Testis (tissue), 3 donors: Measurements from ENCODE around the gene TENT5C. TPM values are rescaled to one million over a fixed set of nuclear protein-coding genes. Genes with fewer than 3 reads are reported as not detected.

Experiments used
- DNase-seq: peaks from one replicate; pipeline ENCODE4 v3.0.0-alpha.2; 2019
- H3K27ac ChIP-seq, 2 donors: fragments of 200-600 bp; sonication (generic); one replicate each; pipeline ENCODE4 v1.5.1; 2019
- H3K27me3 ChIP-seq: fragments of 200-600 bp; sonication (generic); one replicate; pipeline ENCODE4 v1.5.1; 2019
- H3K36me3 ChIP-seq: fragments of 200-600 bp; sonication (generic); one replicate; pipeline ENCODE4 v1.5.1; 2017; ENCODE audit warnings: low read depth; ENCODE audit errors: missing control alignments
- H3K4me1 ChIP-seq: fragments of 200-600 bp; sonication (generic); one replicate; pipeline ENCODE4 v1.5.1; 2019
- H3K4me3 ChIP-seq, 2 donors: fragments of 200-600 bp; sonication (generic); one replicate each; pipeline ENCODE4 v1.5.1; 2017 to 2019
- H3K9me3 ChIP-seq: fragments of 200-600 bp; sonication (generic); one replicate; pipeline ENCODE4 v1.5.1; 2017
- CTCF ChIP-seq, 3 experiments: fragments of 450-650 bp in 2 of 3; fragments of 200-600 bp in 1 of 3; sonication (generic) in 1 of 3; IDR thresholded peaks; one replicate each; pipeline ENCODE4 v1.5.1; 2016 to 2019; ENCODE audit warnings: antibody characterized with exemption in 3 of 3, mild to moderate bottlenecking in 2 of 3, moderate library complexity in 1 of 3
- POLR2A ChIP-seq: fragments of 450-650 bp; IDR thresholded peaks from one replicate; pipeline ENCODE4 v1.6.1; 2017; ENCODE audit warnings: antibody characterized with exemption, mild to moderate bottlenecking, moderate library complexity
- WGBS, 2 donors: methylation state at CpG; one replicate each; pipeline ENCODE4 v1.1.5; 2018; 5-methylcytosine and 5-hydroxymethylcytosine counted together
- intact Hi-C: fragments of 100-400 bp; cut with DNase I; formaldehyde crosslinking; loops from one replicate; pipeline ENCODE4 v1.15.1; 2023; ENCODE audit warnings: low total_unique reads
- polyA plus RNA-seq: library from polyadenylated mRNA; stranded (reverse); fragments of 350-450 nt; fragmentation: Illumina TruSeq; extraction: RNeasy Lipid Tissue Mini Kit (QIAGEN cat#74804); gene quantifications from one replicate; pipeline ENCODE4 v1.2.3, GENCODE V29; 2014; ENCODE audit warnings: low read depth, low replicate concordance; ENCODE audit not compliant: insufficient read depth
- total RNA-seq, 2 donors: library from RNA; depleted of rRNA; stranded (reverse); fragments of >200 nt; gene quantifications; one replicate each; pipeline ENCODE4 v1.2.3, GENCODE V29; 2016

Gene TENT5C
- total and polyA plus RNA-seq, 3 donors from 2014 or later, result 38.4 to 72.4 (median 67.3) TPM

- Histone ChIP-seq H3K27ac (no peak overlapping the region), H3K4me3 (no peak overlapping the region), H3K9me3 (no peaks in the 10 kb centered on the region), H3K4me1 (no peaks in the 10 kb centered on the region), H3K27me3 (no peaks in the 10 kb centered on the region), H3K36me3 (no peaks in the 10 kb centered on the region)
- DNase-seq, result no peak
- WGBS, 2 donors, result 29 to 36% methylated on average over 1 of the region's 1 CpG
- no peak for TF ChIP-seq POLR2A
- TF ChIP-seq CTCF (IDR thresholded peaks at IDR 0.05), result no peak
- intact Hi-C loops, result no loop called here
These were observed 32.3 kb downstream of the TENT5C start for GRCh38 chr1:117638141-117638540.

- Histone ChIP-seq H3K9me3 (no peaks in the 10 kb centered on the region), H3K36me3 (no peaks in the 10 kb centered on the region), H3K27ac (no peak overlapping the region), H3K4me3 (no peak overlapping the region), H3K27me3 (no peaks in the 10 kb centered on the region), H3K4me1 (no peaks in the 10 kb centered on the region)
- intact Hi-C loops, result no loop called here
- 73 to 87% methylated on average over 4 of the region's 4 CpGs for whole genome bisulfite sequencing, 2 donors
- DNase-seq, result no peak
- TF ChIP-seq CTCF (IDR thresholded peaks at IDR 0.05) (no peak), POLR2A (no peak)
These were observed 32.9 kb downstream of the TENT5C start for GRCh38 chr1:117638759-117639158.

DNA sequence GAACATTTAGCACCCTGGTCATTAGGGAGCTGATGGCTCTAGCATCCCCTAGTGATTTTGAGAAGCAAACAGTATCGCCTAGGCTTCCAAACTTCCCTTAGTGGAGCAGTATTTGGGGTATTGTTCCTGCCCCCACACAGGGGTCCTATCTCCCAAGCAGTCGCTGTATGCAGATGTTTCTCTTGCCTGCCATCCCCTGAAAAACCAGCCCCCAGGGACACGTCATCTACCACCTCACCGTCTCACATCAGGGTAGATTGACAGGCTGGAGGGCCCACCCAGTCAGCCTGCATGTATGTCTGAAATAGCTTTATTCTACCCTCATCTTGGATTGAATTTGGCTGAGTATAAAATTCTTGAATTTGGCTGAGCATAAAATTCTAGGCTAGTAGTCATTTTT lies 33.9 kb downstream of the TENT5C start:
- intact Hi-C loops, result no loop called here
- TF ChIP-seq CTCF (IDR thresholded peaks at IDR 0.05), result no peak
- no peak for TF ChIP-seq POLR2A
- Histone ChIP-seq H3K9me3 (no peaks in the 10 kb centered on the region), H3K27me3 (no peaks in the 10 kb centered on the region), H3K27ac (no peak overlapping the region), H3K4me1 (no peaks in the 10 kb centered on the region), H3K4me3 (no peak overlapping the region), H3K36me3 (no peaks in the 10 kb centered on the region)
- no peak for DNase-seq
- WGBS, 2 donors, result 90 to 91% methylated on average over 4 of the region's 4 CpGs

GRCh38 chr1:117641536-117641935 lies 35.7 kb downstream of the TENT5C start:
- no peak overlapping the region for H3K27ac ChIP-seq
- H3K4me3 ChIP-seq, result no peak overlapping the region
- H3K36me3 ChIP-seq, result no peaks in the 10 kb centered on the region
- TF ChIP-seq CTCF (IDR thresholded peaks at IDR 0.05), result no peak
- TF ChIP-seq POLR2A, result no peak
- no peaks in the 10 kb centered on the region for H3K4me1 ChIP-seq
- WGBS, 2 donors, result 93 to 94% methylated on average over 3 of the region's 3 CpGs
- H3K27me3 ChIP-seq, result no peaks in the 10 kb centered on the region
- DNase-seq, result no peak
- no peaks in the 10 kb centered on the region for H3K9me3 ChIP-seq
- intact Hi-C loops, result no loop called here

GRCh38 chr1:117642963-117643362 lies 37.1 kb downstream of the TENT5C start:
- no peaks in the 10 kb centered on the region for H3K36me3 ChIP-seq
- no peaks in the 10 kb centered on the region for H3K9me3 ChIP-seq
- no peak overlapping the region for H3K4me3 ChIP-seq
- H3K4me1 ChIP-seq, result no peaks in the 10 kb centered on the region
- no peak for DNase-seq
- WGBS, 2 donors, result 98% methylated on average over 4 of the region's 4 CpGs
- no peaks in the 10 kb centered on the region for H3K27me3 ChIP-seq
- intact Hi-C loops, result no loop called here
- TF ChIP-seq POLR2A (no peak), CTCF (IDR thresholded peaks at IDR 0.05) (no peak)
- H3K27ac ChIP-seq, result no peak overlapping the region
